ENCODE results near the gene ASPM. TPM values are rescaled to one million over a fixed set of nuclear protein-coding genes. Genes with fewer than 3 reads are reported as not detected.

The ASPM gene
- total RNA-seq = 1 to 10 TPM; 2.8 to 7.0 (median 4.2) TPM

- peak within 1 kb of the TSS; percentile 61 for H3K4me3 ChIP-seq (ENCODE audit: low read depth, poor library complexity, severe bottlenecking)
- DNase-seq (ENCODE audit: low spot score in 2 of 2) = peak; percentile 93 to 99
- intact Hi-C loops (cut with DNase I; ENCODE audit: low total_unique reads) = loop anchor here (10.0 kb wide), 1 partner anchor 302 kb away; no protein-coding TSS in a partner anchor
- TF ChIP-seq CTCF (IDR thresholded peaks at IDR 0.05) (no peak), POLR2A (IDR thresholded peaks at IDR 0.05) (no peak)
- WGBS, 2 donors = 0% methylated on average over 56 to 61 of the region's 67 CpGs
Observed at GRCh38 chr1:197146101-197147095, at the start of gene ASPM. TSS of gene ASPM (minus strand) at chr1:197146669. CDS start at chr1:197146437, 232 bp downstream.

- DNase-seq (ENCODE audit: low spot score in 2 of 2) = no peak
- no peak for TF ChIP-seq CTCF (IDR thresholded peaks at IDR 0.05)
- TF ChIP-seq POLR2A (IDR thresholded peaks at IDR 0.05) = no peak
- H3K4me3 ChIP-seq (ENCODE audit: low read depth, poor library complexity, severe bottlenecking) = no peak overlapping the region
- intact Hi-C loops (cut with DNase I; ENCODE audit: low total_unique reads) = no loop called here
Observed at GRCh38 chr1:197195100-197195499, 48.6 kb upstream of the ASPM start.

- TF ChIP-seq POLR2A (IDR thresholded peaks at IDR 0.05) (no peak), CTCF (IDR thresholded peaks at IDR 0.05) (no peak)
- WGBS, 2 donors = 98 to 100% methylated on average over 1 of the region's 1 CpG
- DNase-seq (ENCODE audit: low spot score in 2 of 2) = no peak
- H3K4me3 ChIP-seq (ENCODE audit: low read depth, poor library complexity, severe bottlenecking) = no peak overlapping the region
- intact Hi-C loops (cut with DNase I; ENCODE audit: low total_unique reads) = no loop called here
Observed at GRCh38 chr1:197184190-197184589, 37.7 kb upstream of the ASPM start.

GRCh38 chr1:197183195-197183748 lies 36.8 kb upstream of the ASPM start:
- DNase-seq (ENCODE audit: low spot score in 2 of 2) = no peak
- TF ChIP-seq POLR2A (IDR thresholded peaks at IDR 0.05) (no peak), CTCF (IDR thresholded peaks at IDR 0.05) (no peak)
- no peak overlapping the region for H3K4me3 ChIP-seq (ENCODE audit: low read depth, poor library complexity, severe bottlenecking)
- WGBS, 2 donors = 85 to 90% methylated on average over 5 of the region's 5 CpGs
- intact Hi-C loops (cut with DNase I; ENCODE audit: low total_unique reads) = no loop called here

GRCh38 chr1:197182716-197183115 lies 36.2 kb upstream of the ASPM start:
- 55 to 72% methylated on average over 3 of the region's 3 CpGs for WGBS, 2 donors
- no peak for DNase-seq (ENCODE audit: low spot score in 2 of 2)
- TF ChIP-seq POLR2A (IDR thresholded peaks at IDR 0.05) = no peak
- TF ChIP-seq CTCF (IDR thresholded peaks at IDR 0.05) = no peak
- intact Hi-C loops (cut with DNase I; ENCODE audit: low total_unique reads) = no loop called here
- H3K4me3 ChIP-seq (ENCODE audit: low read depth, poor library complexity, severe bottlenecking) = no peak overlapping the region
